UCSD-AML1 (cell line): ENCODE data around the gene BMPR1B.

Experiments used
- DNase-seq: peaks from one replicate; lab custom pipeline; 2025; ENCODE audit not compliant: unreplicated experiment; lab: John Stamatoyannopoulos, UW

The BMPR1B gene

GRCh38 chr4:94954251-94954650, 196.5 kb downstream of the BMPR1B start:
- DNase-seq, result no peak

- DNase-seq, result no peak
Observed at GRCh38 chr4:94957030-94957429, 199.3 kb downstream of the BMPR1B start.

- no peak for DNase-seq
Observed at GRCh38 chr4:94959307-94959706, 201.6 kb downstream of the BMPR1B start.

- DNase-seq, result no peak
Observed at GRCh38 chr4:94960708-94961107, 203.0 kb downstream of the BMPR1B start.

- no peak for DNase-seq
Observed at GRCh38 chr4:94961420-94961819, 203.7 kb downstream of the BMPR1B start.

- DNase-seq, result no peak
Observed at GRCh38 chr4:94962484-94962883, 204.7 kb downstream of the BMPR1B start.

GRCh38 chr4:94965852-94966251, 208.1 kb downstream of the BMPR1B start:
- no peak for DNase-seq

- no peak for DNase-seq
Observed at GRCh38 chr4:94968493-94968892, 210.7 kb downstream of the BMPR1B start.

GRCh38 chr4:94970650-94971049, 212.9 kb downstream of the BMPR1B start:
- DNase-seq, result no peak

GRCh38 chr4:94974773-94975172, 217.0 kb downstream of the BMPR1B start:
- no peak for DNase-seq

- DNase-seq, result no peak
Observed at GRCh38 chr4:94976371-94977011, 218.7 kb downstream of the BMPR1B start.

- DNase-seq, result no peak
Observed at GRCh38 chr4:94978904-94979303, 221.1 kb downstream of the BMPR1B start.

GRCh38 chr4:94979621-94980020, 221.9 kb downstream of the BMPR1B start:
- DNase-seq, result no peak

- no peak for DNase-seq
Observed at GRCh38 chr4:94995684-94996394, 238.1 kb downstream of the BMPR1B start.

- no peak for DNase-seq
Observed at GRCh38 chr4:95000076-95000648, 242.4 kb downstream of the BMPR1B start.

GRCh38 chr4:95004912-95005311, 247.2 kb downstream of the BMPR1B start:
- DNase-seq, result no peak

- DNase-seq, result no peak
Observed at GRCh38 chr4:95007998-95008397, 250.2 kb downstream of the BMPR1B start.

GRCh38 chr4:95013236-95013635, 255.5 kb downstream of the BMPR1B start:
- DNase-seq, result no peak

- no peak for DNase-seq
Observed at GRCh38 chr4:95014068-95014467, 256.3 kb downstream of the BMPR1B start.

- no peak for DNase-seq
Observed at GRCh38 chr4:95017305-95018064, 259.7 kb downstream of the BMPR1B start.

- no peak for DNase-seq
Observed at GRCh38 chr4:95018785-95019184, 261.0 kb downstream of the BMPR1B start.

- no peak for DNase-seq
Observed at GRCh38 chr4:95020521-95020920, 262.8 kb downstream of the BMPR1B start.
